HG03095 (cell line): Measurements from ENCODE around the gene ATP8B1.
A peak's percentile ranks its signal among the peaks of the same experiment; 100 is the strongest.
"Not testable (repeated sequence)": the region's sequence is repeated elsewhere in the genome, so short reads cannot be mapped to it uniquely, and the experiment has no call there.

ENCODE experiments used
- ATAC-seq: cut with Tn5 transposase; IDR thresholded peaks from one replicate; pipeline ENCODE4 v1.9.1; 2021; ENCODE audit warnings: moderate library complexity; ENCODE audit not compliant: unreplicated experiment

Gene ATP8B1

GRCh38 chr18:57771193-57771592 is 31.9 kb downstream of the ATP8B1 start:
- ATAC-seq, result no peak

GRCh38 chr18:57768537-57769326 is 34.4 kb downstream of the ATP8B1 start:
- ATAC-seq, result no peak

GRCh38 chr18:57767259-57768050 is 35.7 kb downstream of the ATP8B1 start:
- no peak for ATAC-seq

- no peak for ATAC-seq
Observed at GRCh38 chr18:57764995-57765394, 38.1 kb downstream of the ATP8B1 start.

- no peak for ATAC-seq
Observed at GRCh38 chr18:57764087-57764486, 39.0 kb downstream of the ATP8B1 start.

- no peak for ATAC-seq
Observed at GRCh38 chr18:57762686-57763085, 40.4 kb downstream of the ATP8B1 start.

- no peak for ATAC-seq
Observed at GRCh38 chr18:57759650-57760049, 43.5 kb downstream of the ATP8B1 start.

- ATAC-seq, result no peak
Observed at GRCh38 chr18:57755473-57756067, 47.5 kb downstream of the ATP8B1 start.

- ATAC-seq, result peak; percentile 82
Observed at GRCh38 chr18:57754577-57755338, 48.4 kb downstream of the ATP8B1 start.

GRCh38 chr18:57753063-57753462 is 50.1 kb downstream of the ATP8B1 start:
- no peak for ATAC-seq

GRCh38 chr18:57749604-57749970 is 53.5 kb downstream of the ATP8B1 start:
- ATAC-seq, result no peak

GRCh38 chr18:57748770-57749603 is 54.1 kb downstream of the ATP8B1 start:
- peak; percentile 92 for ATAC-seq

GRCh38 chr18:57747809-57748680 is 55.1 kb downstream of the ATP8B1 start:
- no peak for ATAC-seq

- no peak for ATAC-seq
Observed at GRCh38 chr18:57744211-57744694, 58.9 kb downstream of the ATP8B1 start.

- ATAC-seq, result no peak
Observed at GRCh38 chr18:57743008-57743407, 60.1 kb downstream of the ATP8B1 start.

GRCh38 chr18:57741273-57741672 is 61.8 kb downstream of the ATP8B1 start:
- no peak for ATAC-seq

- no peak for ATAC-seq
Observed at GRCh38 chr18:57738078-57738477, 65.0 kb downstream of the ATP8B1 start.

- no peak for ATAC-seq
Observed at GRCh38 chr18:57737400-57738060, 65.6 kb downstream of the ATP8B1 start.

- ATAC-seq, result not testable (repeated sequence)
Observed at GRCh38 chr18:57735042-57735441, 68.1 kb downstream of the ATP8B1 start.
